Osteocyte (in vitro differentiated cells): ENCODE results near the gene SPSB1. TPM values are rescaled to one million over a fixed set of nuclear protein-coding genes. Genes with fewer than 3 reads are reported as not detected.
A peak's percentile ranks its signal among the peaks of the same experiment; 100 is the strongest.

Experiments used
- DNase-seq: peaks from one replicate; pipeline ENCODE4 v3.0.0; 2021; ENCODE audit warnings: mixed read lengths; ENCODE audit not compliant: unreplicated experiment; ENCODE audit errors: extremely low spot score
- H3K27ac Mint-ChIP-seq: one replicate; pipeline ENCODE4 v1.8.0; 2021; ENCODE audit warnings: mild to moderate bottlenecking, mixed read lengths; ENCODE audit not compliant: unreplicated experiment
- H3K27me3 Mint-ChIP-seq: one replicate; pipeline ENCODE4 v1.8.0; 2021; ENCODE audit warnings: mixed read lengths; ENCODE audit not compliant: unreplicated experiment
- H3K36me3 Mint-ChIP-seq: one replicate; pipeline ENCODE4 v1.8.0; 2021; ENCODE audit warnings: mixed read lengths; ENCODE audit not compliant: unreplicated experiment
- H3K4me1 Mint-ChIP-seq: one replicate; pipeline ENCODE4 v1.8.0; 2021; ENCODE audit warnings: mixed read lengths; ENCODE audit not compliant: unreplicated experiment
- H3K4me3 Mint-ChIP-seq: one replicate; pipeline ENCODE4 v1.8.0; 2021; ENCODE audit warnings: mild to moderate bottlenecking, moderate library complexity, mixed read lengths; ENCODE audit not compliant: unreplicated experiment
- H3K9me3 Mint-ChIP-seq: one replicate; pipeline ENCODE4 v1.8.0; 2021; ENCODE audit warnings: mixed read lengths; ENCODE audit not compliant: unreplicated experiment
- CTCF ChIP-seq: fragments of 200-600 bp; sonication (generic); IDR thresholded peaks from 2 replicates; pipeline ENCODE4 v1.5.0; 2021; ENCODE audit warnings: antibody characterized with exemption, mild to moderate bottlenecking, moderate library complexity
- total RNA-seq: library from RNA; stranded (reverse); gene quantifications from 2 replicates; pipeline ENCODE4 v1.2.1, GENCODE V29; 2021

The SPSB1 gene
- total RNA-seq, 1 donor from 2014 or later, result 52.8 TPM

GRCh38 chr1:9279172-9279840 lies 13.4 kb upstream of the SPSB1 start:
- Mint-ChIP-seq H3K27me3 (no peaks in the 10 kb centered on the region), H3K36me3 (no peaks in the 10 kb centered on the region), H3K4me1 (peaks cover 58% of the 10 kb centered on the region), H3K27ac (peak overlapping the region; percentile 10), H3K4me3 (no peak overlapping the region), H3K9me3 (peaks cover 1% of the 10 kb centered on the region)
- no peak for DNase-seq
- no peak for TF ChIP-seq CTCF

- Mint-ChIP-seq H3K4me1 (peaks cover 56% of the 10 kb centered on the region), H3K4me3 (no peak overlapping the region), H3K36me3 (peaks cover 2% of the 10 kb centered on the region), H3K27ac (peak overlapping the region; percentile 65), H3K27me3 (no peaks in the 10 kb centered on the region), H3K9me3 (peaks cover 10% of the 10 kb centered on the region)
- DNase-seq, result no peak
- no peak for TF ChIP-seq CTCF
Observed at GRCh38 chr1:9280015-9280860, 12.5 kb upstream of the SPSB1 start.

DNA sequence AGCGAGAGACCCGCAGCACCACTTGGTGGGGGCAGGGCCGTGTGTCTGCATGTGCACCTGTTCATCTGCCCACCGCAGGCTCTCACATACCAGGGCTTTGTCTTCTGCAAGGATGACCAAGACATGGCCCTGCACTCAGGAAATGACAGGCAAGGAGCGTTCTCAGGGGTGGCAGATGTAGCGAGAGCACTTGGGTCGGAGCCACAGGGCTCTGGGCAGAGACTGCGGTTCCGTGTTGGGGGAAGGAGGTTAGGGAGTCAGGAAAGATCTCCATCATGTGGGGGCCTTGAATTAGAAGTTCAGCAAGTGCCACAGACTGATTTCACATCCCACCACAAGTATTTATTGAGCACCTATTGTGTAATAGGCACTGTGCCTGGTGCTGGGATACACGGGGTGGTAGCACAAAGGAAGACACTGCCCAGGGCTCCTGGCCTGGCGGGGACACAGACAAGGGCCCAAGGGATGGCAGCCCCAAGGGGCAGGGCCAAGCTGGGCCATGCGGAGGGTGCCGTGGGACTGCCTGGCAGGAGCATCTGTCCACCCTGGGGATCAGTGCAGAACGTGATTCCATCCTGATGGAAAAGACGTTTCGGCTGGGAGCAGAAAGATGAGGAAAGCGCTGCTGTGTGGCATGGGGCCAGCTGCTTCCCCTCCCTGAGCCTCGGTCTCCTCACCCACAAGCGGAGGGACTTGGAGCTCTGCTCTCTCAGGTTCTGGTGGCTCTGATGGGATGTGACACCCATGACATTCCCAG lies 11.4 kb upstream of the SPSB1 start:
- Mint-ChIP-seq H3K27ac (peak overlapping the region; percentile 32), H3K4me1 (peaks cover 46% of the 10 kb centered on the region), H3K4me3 (no peak overlapping the region), H3K36me3 (peaks cover 2% of the 10 kb centered on the region), H3K27me3 (no peaks in the 10 kb centered on the region), H3K9me3 (peaks cover 10% of the 10 kb centered on the region)
- no peak for DNase-seq
- TF ChIP-seq CTCF, result no peak

DNA sequence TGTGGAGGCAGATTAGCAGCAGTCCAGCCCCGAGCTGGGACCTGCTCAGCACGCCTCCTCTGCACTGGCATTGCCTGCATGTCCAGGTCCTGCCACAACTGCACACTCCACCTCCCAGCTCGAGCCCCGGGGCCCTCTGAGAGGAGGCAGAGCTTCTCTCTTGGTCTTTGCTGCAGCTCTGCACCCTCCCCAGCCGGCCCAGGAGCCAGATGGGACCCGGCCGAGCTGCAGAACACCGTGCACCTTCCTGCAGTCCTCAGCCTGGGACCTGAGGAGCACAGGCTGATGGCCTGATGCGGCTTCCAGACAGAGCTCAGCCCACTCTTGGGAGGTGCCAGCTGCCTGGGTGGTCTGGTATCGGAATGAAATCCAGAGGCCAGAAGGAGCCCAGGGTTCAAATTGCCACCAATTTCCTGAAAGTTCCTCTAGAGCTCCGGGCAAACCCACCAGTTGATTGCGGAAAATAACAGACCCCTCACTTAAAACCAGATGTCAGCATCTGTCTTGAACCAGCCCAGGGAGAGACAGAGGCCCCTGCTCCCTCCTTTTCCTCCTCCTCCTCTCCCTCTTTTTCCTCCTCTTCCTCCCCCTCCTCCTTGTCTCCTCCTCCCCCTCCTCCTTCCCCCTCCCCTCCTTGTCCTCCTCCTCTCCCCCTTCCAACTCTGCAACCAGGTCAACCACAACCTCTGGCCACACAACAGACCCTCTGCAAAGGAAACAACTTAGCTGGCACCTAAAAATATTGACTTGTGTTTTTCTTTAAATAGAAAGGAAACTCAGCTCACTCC lies 10.6 kb upstream of the SPSB1 start:
- TF ChIP-seq CTCF, result no peak
- no peak for DNase-seq
- Mint-ChIP-seq H3K27ac (no peak overlapping the region), H3K27me3 (no peaks in the 10 kb centered on the region), H3K36me3 (peaks cover 2% of the 10 kb centered on the region), H3K4me3 (no peak overlapping the region), H3K9me3 (peaks cover 10% of the 10 kb centered on the region), H3K4me1 (peaks cover 45% of the 10 kb centered on the region)
